SU-DHL-6 (cell line): ENCODE results near the gene AGAP3.

ENCODE experiments used
- H2AFZ ChIP-seq: fragments of 200-600 bp; sonication (generic); 2 replicates; pipeline ENCODE4 v1.6.1; 2014; ENCODE audit warnings: low read depth, mild to moderate bottlenecking, moderate library complexity, mixed read lengths, antibody characterized with exemption, low read length; ENCODE audit not compliant: severe bottlenecking
- H3F3A ChIP-seq: fragments of 200-600 bp; shearing (Covaris generic); 2 replicates; pipeline ENCODE4 v1.6.0; 2016; ENCODE audit warnings: antibody characterized with exemption, mild to moderate bottlenecking; ENCODE audit not compliant: insufficient read depth
- H3K27ac ChIP-seq: fragments of 200-600 bp; sonication (generic); 2 replicates; pipeline ENCODE4 v1.5.1; 2016; ENCODE audit warnings: low read depth, mild to moderate bottlenecking, low read length, moderate library complexity, mixed read lengths
- H3K27me3 ChIP-seq: fragments of 200-600 bp; sonication (generic), shearing (Covaris generic); 2 replicates; pipeline ENCODE4 v1.6.0; 2014; ENCODE audit warnings: mild to moderate bottlenecking, low read length
- H3K36me3 ChIP-seq: fragments of 200-600 bp; sonication (generic); 2 replicates; pipeline ENCODE4 v1.6.1; 2014; ENCODE audit warnings: mild to moderate bottlenecking, low read length, mixed read lengths
- H3K4me2 ChIP-seq: fragments of 300-600, 200-600 bp; shearing (Covaris generic), sonication (generic); 2 replicates; pipeline ENCODE4 v1.6.0; 2014; ENCODE audit warnings: low read length, low read depth, mild to moderate bottlenecking; ENCODE audit not compliant: poor library complexity, severe bottlenecking
- H3K4me3 ChIP-seq: fragments of 200-600 bp; sonication (generic); 2 replicates; pipeline ENCODE4 v1.5.1; 2014; ENCODE audit warnings: antibody characterized with exemption, low read length, mild to moderate bottlenecking, mixed read lengths; ENCODE audit not compliant: insufficient read depth, poor library complexity, severe bottlenecking
- H3K79me2 ChIP-seq: fragments of 200-600 bp; sonication (generic); 2 replicates; pipeline ENCODE4 v1.6.1; 2014; ENCODE audit warnings: mild to moderate bottlenecking, low read length, moderate library complexity; ENCODE audit not compliant: insufficient read depth
- H3K9ac ChIP-seq: fragments of 200-600 bp; sonication (generic); 2 replicates; pipeline ENCODE4 v1.7.0; 2014; ENCODE audit warnings: mild to moderate bottlenecking, low read length
- H3K9me2 ChIP-seq: fragments of 200-600 bp; sonication (generic); replicated peaks from 2 replicates; pipeline ENCODE4 v1.6.1; 2014; ENCODE audit warnings: low read length; ENCODE audit not compliant: insufficient read depth
- H3K9me3 ChIP-seq: fragments of 200-600 bp; sonication (generic); 2 replicates; pipeline ENCODE4 v1.6.1; 2014; ENCODE audit warnings: low read length, mixed read lengths; ENCODE audit not compliant: insufficient read depth
- H4K20me1 ChIP-seq: fragments of 200-600 bp; sonication (generic); 2 replicates; pipeline ENCODE4 v1.6.1; 2014; ENCODE audit warnings: low read depth, mild to moderate bottlenecking, antibody characterized with exemption, low read length, moderate library complexity, mixed read lengths
- CTCF ChIP-seq: fragments of 200-600 bp; sonication (generic); IDR thresholded peaks from one replicate; pipeline ENCODE4 v1.5.1; 2017; ENCODE audit warnings: antibody characterized with exemption, mild to moderate bottlenecking, low read length, moderate library complexity; ENCODE audit not compliant: insufficient read depth, poor library complexity, severe bottlenecking
- EZH2phosphoT487 ChIP-seq: fragments of 200-600 bp; sonication (generic), shearing (Covaris generic); conservative IDR thresholded peaks from 2 replicates; pipeline ENCODE4 v1.6.1; 2018; ENCODE audit warnings: mild to moderate bottlenecking, antibody characterized with exemption, low read length, moderate library complexity, mixed read lengths

The AGAP3 gene

DNA sequence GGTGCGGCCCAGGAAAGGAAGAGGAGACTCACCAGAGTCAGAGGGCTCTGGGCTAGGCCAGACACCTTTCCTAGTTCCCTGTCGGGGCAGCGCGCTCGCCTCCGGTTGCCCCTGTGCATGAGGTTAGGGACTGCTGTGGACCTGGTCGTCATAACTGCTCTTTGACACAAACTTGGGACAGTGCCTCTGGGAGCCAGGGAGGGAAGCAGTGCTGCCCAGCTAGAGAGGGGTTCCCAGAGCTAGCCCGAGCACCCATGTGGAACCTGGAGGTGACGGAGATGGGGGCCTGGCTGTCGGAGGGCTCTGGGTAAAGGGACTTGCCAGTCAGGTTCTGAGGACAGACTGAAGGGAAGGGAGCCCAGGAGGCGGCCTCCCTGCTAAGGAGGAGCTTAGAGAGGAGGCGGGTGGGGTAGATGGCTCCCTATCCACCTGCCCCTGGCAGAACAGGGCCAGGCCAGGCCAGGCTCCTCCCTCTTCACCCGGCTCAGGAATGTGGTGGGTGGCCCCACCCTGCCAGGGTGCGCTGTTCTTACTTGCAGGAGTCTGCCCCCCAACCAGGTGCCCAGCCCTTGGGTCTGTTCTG, 29.7 kb downstream of the AGAP3 start:
- H3K36me3 ChIP-seq = no peaks in the 10 kb centered on the region
- no peak overlapping the region for H3K4me3 ChIP-seq
- H3K9ac ChIP-seq = no peak overlapping the region
- H4K20me1 ChIP-seq = no peaks in the 10 kb centered on the region
- TF ChIP-seq EZH2phosphoT487 = no peak
- no peak for TF ChIP-seq CTCF
- no peaks in the 10 kb centered on the region for H3K9me3 ChIP-seq
- no peaks in the 10 kb centered on the region for H3F3A ChIP-seq
- no peaks in the 10 kb centered on the region for H3K9me2 ChIP-seq
- H3K4me2 ChIP-seq = no peak overlapping the region
- no peak overlapping the region for H2AFZ ChIP-seq
- H3K27me3 ChIP-seq = no peaks in the 10 kb centered on the region
- no peak overlapping the region for H3K27ac ChIP-seq
- no peaks in the 10 kb centered on the region for H3K79me2 ChIP-seq

GRCh38 chr7:151116603-151117440, 30.5 kb downstream of the AGAP3 start:
- no peaks in the 10 kb centered on the region for H3K27me3 ChIP-seq
- no peaks in the 10 kb centered on the region for H3K79me2 ChIP-seq
- peak overlapping the region; percentile 31 for H3K4me2 ChIP-seq
- no peaks in the 10 kb centered on the region for H3F3A ChIP-seq
- no peak for TF ChIP-seq EZH2phosphoT487
- TF ChIP-seq CTCF = no peak
- no peaks in the 10 kb centered on the region for H4K20me1 ChIP-seq
- H3K9ac ChIP-seq = peak overlapping the region; percentile 11; the same call in 1 of the 2 replicates
- H3K9me2 ChIP-seq = no peaks in the 10 kb centered on the region
- H3K4me3 ChIP-seq = no peak overlapping the region
- H2AFZ ChIP-seq = peak overlapping the region; percentile 32
- no peak overlapping the region for H3K27ac ChIP-seq
- no peaks in the 10 kb centered on the region for H3K9me3 ChIP-seq
- H3K36me3 ChIP-seq = no peaks in the 10 kb centered on the region

- no peaks in the 10 kb centered on the region for H3K79me2 ChIP-seq
- no peaks in the 10 kb centered on the region for H3K36me3 ChIP-seq
- H3F3A ChIP-seq = no peaks in the 10 kb centered on the region
- H4K20me1 ChIP-seq = no peaks in the 10 kb centered on the region
- no peak overlapping the region for H3K4me3 ChIP-seq
- H2AFZ ChIP-seq = peak overlapping the region; percentile 32
- no peaks in the 10 kb centered on the region for H3K27me3 ChIP-seq
- TF ChIP-seq EZH2phosphoT487 (no peak), CTCF (no peak)
- no peaks in the 10 kb centered on the region for H3K9me3 ChIP-seq
- no peaks in the 10 kb centered on the region for H3K9me2 ChIP-seq
- H3K27ac ChIP-seq = no peak overlapping the region
- peak overlapping the region; percentile 31 for H3K4me2 ChIP-seq
- peak overlapping the region; percentile 11; the same call in 1 of the 2 replicates for H3K9ac ChIP-seq
Observed at GRCh38 chr7:151117565-151117964, 31.3 kb downstream of the AGAP3 start.
